ENCODE results near the gene USP28.

USP28 gene

DNA sequence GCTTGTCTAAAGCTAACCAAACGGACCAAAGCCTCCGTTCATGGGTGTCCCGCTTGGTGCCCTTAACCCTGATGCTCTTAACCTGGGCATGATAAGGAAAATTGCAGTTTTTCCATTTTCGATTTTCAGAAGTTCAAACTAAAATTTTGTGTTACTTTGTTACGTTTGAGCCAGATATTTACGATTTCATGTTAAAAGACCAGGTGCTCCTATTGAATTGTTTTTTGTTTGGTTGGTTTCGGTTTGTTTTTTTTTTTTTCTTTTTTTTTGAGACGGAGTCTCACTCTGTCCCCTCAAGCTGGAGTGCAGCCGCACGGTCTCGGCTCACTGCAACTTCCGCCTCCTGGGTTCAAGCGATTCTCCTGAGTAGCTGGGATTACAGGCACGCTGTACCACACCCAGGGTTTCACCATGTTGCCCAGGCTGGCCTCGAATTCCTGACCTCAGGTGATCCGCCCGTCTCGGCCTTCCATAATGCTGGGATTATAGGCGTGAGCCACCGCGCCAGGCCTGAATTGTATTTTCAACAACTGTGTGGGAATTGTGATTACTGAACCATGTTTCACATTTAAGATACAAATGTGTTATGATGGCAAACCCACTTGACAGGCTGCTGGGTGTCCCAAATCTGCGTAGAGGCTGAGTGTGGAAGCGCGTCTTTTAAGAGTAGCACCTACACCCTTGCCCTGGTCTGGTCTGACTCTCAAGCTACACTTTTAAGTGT, 864 bp upstream of the USP28 start:
- DNase-seq = peak; percentile 35

DNA sequence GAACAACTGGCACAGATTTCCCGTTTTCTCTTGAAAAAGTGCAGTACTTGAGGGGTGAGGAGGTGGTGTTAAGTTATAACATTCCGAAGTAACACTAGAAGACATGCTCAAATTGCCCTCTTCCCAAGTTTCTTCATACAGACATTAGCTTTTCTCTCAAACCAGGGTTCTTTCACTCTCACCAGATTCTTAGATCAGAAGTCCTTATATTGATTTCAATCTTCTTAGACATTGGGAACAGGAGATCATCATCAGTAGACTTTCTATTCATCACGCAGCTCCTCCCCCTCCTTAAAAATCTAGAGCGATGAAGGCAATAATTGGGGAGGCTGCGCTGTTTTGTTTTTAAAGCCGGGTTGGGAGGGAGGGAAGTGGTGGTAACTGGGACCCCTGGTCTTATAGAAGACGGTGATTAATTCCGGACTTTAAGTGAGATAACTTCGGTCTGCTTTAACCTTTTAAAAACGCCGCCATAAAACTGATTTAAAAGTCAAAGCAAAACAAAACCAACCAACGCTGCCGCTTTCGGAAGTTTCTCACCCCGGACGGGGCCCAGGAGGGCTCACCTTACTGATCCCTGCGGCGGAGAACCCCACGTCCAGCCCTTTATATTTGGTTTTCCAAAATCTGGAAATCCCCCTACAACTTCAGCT, 665 bp downstream of the USP28 start:
- peak; percentile 64 for DNase-seq

DNA sequence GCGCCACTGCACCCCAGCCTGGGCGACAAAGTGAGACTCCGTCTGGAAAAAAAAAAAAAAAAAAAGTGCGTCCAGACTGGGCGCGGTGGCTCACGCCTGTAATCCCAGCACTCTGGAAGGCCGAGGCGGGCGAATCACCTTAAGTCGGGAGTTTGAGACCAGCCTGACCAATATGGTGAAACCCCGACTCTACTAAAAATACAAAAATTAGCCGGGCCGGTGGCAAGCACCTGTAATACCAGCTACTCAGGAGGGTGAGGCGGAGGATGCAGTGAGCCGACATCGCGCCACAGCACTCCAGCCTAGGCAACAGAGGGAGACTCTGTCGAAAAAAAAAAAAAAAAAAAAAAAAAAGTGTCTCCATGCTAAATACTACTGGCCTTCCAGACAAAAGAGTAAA, 1.3 kb downstream of the USP28 start:
- no peak for DNase-seq

DNA sequence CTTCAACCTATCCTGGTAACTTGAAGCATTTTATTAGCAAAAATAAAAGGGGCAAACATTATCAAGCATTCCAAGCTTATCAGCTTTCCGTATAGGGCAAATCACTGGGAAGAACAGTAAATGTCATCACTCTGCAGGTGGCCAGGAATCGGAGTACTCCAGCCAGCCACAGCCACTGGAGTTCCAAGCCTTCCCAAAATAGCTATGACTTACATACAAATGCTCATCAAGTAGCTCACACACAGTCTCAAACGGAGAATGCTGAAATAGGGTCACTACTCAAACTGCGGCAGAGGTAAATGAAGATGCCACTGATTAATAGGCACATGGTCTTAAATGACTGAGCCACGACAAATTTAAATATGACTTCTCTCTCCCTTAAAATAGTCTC, 2.1 kb downstream of the USP28 start:
- DNase-seq = peak; percentile 24

DNA sequence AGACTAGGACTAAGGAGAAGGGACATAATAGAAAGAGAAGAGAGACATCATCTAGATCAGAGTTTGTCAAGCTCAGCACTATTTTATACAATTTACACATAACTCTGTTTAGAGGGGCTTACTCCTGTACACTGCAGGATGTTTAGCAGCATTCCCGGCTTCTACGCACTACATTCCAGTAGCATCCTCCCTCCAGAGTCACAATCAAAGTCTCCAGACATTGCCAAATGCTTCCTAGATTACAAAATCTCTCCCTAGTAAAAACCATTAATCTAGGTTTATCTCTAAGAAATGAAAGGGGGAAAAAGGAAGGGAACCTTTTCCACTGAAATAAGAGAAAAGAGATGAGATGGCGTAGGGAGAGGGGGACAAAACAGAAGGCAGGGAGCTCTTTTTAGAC, 4.0 kb downstream of the USP28 start:
- DNase-seq = no peak

DNA sequence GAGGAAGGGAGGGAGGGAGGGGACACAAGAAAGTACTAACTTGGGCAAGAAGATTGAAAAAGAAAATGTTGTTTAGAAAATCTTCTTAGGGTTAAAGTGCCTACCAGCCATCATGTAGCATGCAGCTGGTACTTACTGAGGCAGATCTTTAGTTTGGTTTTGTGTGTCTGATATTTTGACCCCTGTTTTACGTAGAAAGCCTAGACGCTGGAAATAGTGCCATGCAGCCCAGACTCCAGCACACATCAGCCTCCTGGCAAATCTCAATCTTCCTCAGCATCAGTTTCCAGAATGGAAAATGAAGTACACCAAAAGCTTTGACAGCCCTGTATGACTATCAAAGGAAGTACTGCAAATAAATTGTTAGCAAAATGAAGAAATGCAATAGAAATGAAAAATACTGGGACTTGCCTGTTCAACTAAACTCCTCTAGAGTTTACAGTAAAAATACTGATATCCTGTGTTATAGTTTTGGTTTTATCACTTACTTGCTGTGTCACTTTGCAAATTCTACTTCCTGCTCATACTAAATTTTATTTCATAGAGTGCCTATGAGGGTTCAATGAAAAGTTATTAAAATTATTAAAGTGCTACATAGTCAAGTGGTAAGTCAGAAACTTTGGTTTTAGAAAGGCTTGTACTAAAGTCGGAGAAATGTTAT, 7.4 kb downstream of the USP28 start:
- DNase-seq = no peak

DNA sequence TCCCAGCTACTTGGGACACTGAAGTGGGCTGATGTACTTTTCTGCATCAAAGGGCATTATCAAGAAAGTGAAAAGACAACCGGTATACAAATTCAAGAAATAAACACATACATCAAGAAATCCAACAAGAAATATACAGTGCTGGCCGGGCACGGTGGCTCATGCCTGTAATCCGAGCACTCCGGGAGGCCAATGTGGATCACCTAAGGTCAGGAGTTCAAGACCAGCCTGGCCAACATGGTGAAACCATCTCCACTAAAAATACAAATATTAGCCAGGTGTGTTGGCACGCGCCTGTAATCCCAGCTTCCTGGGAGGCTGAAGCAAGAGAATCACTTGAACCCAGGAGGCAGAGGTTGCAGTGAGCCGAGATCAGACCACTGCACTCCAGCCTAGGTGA, 9.5 kb downstream of the USP28 start:
- no peak for DNase-seq

DNA sequence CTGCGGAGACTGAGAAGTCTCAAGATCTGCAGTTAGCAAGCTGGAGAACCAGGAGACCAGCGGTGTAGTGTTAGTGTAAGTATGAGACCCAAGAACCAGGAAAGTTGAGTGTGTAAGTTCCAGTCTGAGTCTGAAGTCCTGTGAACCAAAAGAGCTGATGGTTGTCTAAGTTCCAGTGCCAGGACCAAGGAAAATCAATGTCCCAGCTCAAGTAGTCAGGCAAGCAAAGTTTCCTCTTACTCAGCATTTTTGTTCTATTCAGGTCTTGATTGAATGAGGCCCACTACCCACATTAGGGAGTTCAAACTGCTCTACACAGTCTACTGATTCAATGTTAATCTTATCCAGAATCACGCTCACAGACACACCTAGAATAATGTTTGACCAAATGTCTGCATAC, 11.0 kb downstream of the USP28 start:
- DNase-seq = no peak

DNA sequence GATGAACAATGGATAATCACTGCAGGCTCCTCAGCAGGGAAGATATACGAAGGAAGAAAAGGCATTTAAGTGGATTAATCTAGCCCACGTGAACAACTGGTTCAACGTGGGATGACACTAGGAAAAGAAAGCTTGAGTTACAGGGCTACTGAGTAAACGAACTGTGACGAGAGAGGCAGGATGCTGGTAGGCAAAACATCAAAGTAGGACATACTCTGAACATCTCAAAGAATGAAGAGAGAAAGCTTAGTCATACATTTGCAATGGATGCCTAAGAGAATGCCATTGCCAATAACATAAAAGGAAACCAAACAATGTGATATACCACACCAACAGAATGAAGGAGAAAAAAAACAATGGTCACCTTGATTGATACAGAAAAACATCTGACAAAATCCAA, 12.9 kb downstream of the USP28 start:
- peak; percentile 41 for DNase-seq

DNA sequence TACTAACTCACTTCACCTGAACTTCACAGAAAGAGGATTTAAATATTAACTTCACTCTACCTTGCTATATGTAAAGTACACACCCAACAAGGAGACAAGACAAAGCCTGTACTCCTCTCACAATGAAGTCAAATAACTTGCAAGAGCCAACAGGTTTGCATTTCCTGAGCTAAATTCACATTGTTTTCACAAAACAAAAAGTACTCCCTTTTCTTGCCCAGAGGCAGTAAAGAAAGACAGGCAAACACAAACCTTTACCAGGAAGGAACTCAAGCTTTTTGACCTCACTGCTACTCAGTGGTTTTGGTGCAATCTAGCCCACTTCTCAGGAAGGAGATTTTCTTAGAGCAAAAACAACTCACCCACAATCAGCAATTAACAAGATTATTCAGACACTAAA, 15.7 kb downstream of the USP28 start:
- DNase-seq = peak; percentile 11

DNA sequence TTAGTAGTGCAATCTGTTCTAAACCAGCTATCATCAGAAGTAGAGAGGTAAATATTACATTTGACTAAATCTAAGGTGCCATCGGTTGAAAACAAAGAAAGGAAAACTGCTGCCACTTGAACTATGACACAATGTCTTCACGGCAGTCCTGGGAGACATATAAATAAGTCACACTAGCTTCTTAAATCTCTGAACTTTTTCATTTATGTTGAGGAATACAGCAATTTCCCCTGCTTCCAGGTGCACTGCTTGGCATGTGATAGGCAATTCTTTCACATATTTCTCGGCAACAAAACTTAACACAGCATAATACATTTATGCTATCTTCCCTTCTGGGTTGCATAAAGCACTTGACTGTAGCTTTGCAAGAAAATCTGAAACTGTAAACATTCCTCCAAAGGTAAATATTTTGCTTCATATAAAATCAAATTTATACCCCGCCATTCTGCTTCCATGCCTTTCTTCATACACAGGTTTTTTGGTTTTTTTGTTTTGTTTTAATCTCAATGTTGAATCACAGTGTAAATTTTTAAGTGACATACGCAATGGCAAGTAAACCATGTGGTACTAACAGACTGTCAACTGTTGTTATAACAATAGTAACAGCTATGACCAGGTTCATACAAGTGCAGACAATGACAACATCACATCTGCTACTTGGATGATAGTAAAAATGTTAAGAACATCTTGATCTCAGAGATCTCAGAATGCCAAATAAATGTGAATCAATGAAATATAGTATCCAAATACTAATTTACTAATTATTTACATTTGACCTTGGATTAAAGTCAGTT, 18.2 kb downstream of the USP28 start:
- no peak for DNase-seq

DNA sequence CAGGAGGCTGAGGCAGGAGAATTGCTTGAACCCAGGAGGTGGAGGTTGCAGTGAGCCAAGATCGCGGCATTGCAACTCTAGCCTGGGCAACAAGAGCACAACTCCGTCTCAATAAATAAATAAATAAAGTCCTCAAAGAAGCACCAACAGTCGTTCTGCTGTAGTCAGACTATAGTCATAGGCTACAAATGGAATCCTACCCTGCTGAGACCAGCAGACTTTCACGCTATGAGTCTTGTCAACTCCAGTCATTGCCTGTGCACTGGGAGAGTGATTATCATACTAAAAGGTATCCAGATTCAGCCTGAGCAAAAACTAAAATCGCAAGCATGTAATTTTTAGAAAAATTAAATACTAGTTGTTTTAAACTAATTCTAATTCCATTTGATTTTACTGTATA, 19.6 kb downstream of the USP28 start:
- no peak for DNase-seq

DNA sequence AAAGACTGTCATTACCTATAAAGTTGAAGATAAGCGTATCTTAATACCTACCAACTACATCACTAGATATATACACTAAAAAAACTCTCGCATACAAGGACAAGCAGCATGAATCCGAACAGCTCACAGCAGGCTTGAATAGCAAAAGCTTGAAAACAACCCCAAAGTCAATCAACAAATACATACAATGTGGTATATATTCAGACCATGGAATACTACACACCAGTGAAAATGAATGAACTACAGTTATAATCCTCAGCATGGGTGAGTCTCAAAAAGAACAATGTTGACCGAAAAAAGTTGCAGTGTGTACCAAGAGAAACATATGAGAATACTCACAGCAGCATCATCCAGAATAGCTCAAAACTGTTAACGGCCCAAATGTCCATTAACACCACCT, 25.2 kb downstream of the USP28 start:
- DNase-seq = no peak

DNA sequence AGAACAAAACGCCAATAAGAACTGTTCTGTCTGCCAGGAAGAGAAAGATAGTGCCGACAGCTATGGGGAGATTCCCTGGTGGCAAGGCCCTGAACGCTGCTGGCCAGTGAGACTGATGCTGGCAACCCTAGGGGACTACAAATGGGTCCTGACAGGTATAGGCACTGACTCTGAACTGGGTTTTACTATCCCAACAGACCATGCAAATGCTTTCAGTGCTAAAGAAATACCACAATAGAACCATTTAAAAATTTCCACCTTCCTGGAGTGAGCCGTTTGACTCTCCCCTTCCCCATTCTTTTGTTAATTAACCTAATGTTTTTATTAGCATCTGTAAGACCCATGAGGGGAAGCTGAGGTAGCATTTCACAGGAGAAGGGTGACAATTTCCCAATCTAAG, 25.7 kb downstream of the USP28 start:
- no peak for DNase-seq

DNA sequence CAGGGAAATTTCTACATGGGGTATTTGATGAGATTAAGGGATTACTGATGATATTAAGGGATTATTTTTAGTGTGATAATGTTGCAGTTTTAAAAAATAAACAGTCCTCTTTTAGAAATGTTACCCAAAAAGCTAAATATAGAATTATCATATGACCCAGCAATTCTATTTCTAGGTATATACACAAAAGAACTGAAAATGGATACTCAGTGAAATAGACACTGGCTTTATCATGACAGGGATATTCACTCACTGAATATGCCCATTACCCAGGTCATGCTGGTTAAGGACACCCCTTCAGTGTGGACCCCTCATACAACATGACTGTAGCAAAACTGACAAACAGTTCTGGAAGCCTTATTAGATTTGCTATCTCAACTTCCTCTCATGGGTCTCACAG, 27.8 kb downstream of the USP28 start:
- no peak for DNase-seq

DNA sequence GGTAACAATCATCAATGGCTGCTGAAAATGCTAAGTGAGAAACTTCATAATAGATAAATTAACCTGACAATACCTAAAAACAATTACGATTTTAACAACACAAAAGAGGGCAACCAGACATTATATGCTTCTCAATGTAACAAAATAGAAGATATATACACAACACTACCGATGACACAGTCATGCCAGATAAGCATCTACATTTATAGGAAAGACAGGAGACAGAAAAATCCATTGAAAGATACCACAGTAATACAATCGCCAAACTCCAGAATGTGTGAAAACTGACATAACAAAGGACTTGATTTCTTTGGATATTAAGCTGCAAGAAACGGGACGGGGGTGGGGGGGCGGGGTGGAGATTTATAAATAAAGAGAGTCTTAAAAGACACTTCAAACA, 28.3 kb downstream of the USP28 start:
- DNase-seq = no peak

DNA sequence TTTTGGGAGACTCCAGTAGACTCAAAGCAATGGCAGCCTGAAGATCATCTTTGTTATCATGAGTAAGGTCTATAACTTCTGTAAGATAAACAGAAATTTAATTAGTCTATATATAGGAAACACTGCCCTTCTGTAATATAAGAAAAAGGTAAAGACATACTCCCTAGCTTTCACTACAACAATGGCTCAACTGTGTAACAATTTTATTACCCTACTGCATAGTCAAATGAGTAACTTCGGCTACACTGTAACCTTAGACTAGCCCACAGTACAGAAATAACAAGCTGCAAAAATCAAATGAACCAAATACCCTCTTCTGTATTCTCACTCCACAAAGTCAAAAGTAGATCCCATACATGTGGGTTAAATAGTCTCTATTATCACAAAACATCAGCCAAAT, 33.7 kb downstream of the USP28 start:
- DNase-seq = no peak

DNA sequence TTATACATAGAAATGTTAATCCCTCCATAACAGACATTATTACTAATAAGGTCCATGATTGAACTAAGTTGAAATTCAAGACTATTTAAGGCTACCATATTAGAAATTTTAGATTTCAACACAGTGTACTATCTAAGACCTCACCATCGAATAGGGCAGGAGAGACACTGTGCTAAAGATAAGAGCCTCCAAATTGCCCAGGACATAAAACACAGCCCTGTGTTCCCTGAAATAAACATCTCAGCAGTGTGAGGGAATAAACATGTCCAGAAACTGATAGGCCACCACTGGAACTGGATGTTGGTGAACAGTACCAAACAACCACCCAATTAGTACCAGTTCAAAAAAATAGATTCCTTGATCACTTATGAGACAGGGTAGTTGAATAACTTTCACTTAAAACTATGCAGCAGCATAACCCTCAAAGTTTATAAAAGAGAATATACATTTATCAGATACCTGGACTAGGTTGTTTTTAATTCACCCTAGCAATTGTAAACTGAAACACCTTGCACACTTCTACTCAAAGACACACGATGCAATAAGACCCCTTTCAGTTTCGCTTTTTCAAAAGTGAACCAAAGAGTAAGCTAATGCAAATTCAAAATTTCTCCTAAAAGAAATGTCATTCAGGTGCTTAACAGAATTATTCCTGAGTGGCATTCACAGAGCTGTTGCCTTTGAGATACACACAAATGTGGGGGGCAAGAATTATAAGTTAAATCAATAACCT, 34.3 kb downstream of the USP28 start:
- DNase-seq = no peak

DNA sequence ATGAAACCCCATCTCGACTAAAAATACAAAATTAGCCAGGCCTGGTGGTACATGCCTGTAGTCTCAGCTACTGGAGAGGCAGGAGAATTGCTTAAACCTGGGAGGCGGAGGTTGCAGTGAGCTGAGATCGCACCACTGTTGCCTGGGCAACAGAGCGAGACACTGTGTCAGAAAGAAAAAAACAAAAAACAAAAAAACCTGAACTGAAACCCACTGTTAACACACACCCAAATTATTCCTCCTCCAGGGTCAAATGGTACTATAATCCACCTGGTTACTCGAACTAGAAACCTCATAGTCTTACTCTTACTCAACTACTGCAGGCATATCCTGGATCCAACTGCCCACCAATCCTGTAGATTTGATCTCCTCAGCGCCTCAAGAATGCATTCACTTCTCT, 35.5 kb downstream of the USP28 start:
- DNase-seq = no peak

DNA sequence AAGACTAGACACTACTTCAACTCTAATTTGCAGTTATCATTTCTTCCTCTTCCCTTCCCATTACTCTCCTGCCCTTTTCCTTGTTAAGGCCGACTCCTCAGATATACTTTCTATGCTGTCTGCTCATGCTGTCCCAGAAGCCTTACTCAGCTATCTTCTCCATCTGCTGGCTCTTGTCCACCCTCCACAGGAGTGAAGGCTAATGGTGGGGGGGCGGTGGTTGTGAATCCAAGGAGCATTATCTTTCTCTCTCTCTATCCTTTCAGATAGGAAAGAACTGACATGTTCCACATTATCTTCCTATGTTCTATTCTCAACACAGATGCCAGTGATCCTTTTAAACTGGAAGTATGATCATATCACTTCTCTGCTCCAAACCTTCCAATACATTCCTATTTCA, 37.4 kb downstream of the USP28 start:
- no peak for DNase-seq

DNA sequence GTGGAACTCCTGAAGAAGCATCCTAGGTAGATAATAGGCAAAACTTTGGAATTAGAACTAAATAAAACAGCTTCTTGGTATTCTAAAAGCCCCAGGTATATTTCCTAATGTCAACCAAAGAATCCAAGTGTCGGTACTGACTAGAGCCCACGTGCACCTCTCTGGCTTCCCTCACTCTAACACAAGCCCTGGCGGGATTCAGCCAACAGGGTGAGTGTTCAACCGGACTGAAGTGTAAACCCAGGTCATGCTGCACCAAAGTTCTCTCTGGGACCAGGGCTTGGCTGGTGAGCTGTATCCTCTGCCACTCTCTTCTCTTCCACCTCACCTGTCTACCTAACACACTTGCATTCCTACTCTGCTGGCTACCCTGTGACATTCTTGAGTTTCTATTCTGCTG, 40.1 kb downstream of the USP28 start:
- no peak for DNase-seq

DNA sequence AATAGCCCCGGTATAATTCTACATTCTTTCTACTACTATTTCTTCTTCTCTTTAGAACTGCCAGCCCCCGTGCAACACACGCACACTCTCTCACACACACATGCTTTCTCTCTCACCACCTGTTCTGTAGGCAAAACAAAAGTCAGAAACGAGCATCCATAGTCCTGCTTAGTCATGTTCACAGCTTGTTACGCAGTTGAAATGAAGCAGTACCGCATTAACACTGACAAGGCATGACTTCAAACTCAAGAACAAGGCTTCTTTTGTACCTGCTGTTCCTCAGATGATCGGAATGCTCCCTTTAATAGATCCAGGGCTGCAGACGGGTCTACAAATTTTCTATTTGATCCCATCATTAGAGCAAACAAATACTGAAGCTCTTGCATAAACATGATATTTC, 42.2 kb downstream of the USP28 start:
- DNase-seq = no peak

DNA sequence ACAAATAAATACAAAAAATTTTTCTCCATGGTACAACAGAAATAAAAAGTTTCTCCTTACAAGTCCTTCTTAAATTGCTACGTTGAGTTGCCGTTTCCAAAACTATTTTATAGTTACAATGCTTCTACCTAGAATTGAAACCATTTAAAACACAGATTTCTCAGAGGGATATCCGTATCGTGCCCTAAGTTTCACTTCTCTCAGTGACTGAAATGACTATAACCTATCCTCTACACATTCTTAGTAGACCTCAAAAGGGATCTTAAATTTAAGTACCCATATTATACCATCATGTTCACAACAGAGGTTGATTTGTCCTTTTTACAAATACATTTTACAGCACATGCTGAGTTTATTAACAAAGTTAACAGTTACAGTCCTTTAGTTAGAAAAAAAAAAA, 44.1 kb downstream of the USP28 start:
- DNase-seq = no peak
